GM18873 (cell line): ENCODE data around the gene HAND2.

ENCODE experiments used
- ATAC-seq: cut with Tn5 transposase; IDR thresholded peaks from one replicate; pipeline ENCODE4 v1.9.1; 2021; ENCODE audit warnings: mild to moderate bottlenecking, moderate library complexity, moderate number of reproducible peaks; ENCODE audit not compliant: unreplicated experiment, low FRiP score

The HAND2 gene

GRCh38 chr4:173536808-173537429, 6.9 kb upstream of the HAND2 start:
- no peak for ATAC-seq

GRCh38 chr4:173535957-173536356, 5.9 kb upstream of the HAND2 start:
- ATAC-seq: no peak

- ATAC-seq: no peak
These were observed 5.3 kb upstream of the HAND2 start for GRCh38 chr4:173535165-173535902.

- ATAC-seq: no peak
These were observed 4.4 kb upstream of the HAND2 start for GRCh38 chr4:173534434-173534833.

- no peak for ATAC-seq
These were observed 2.9 kb upstream of the HAND2 start for GRCh38 chr4:173532725-173533511.

- ATAC-seq: no peak
These were observed 1.3 kb upstream of the HAND2 start for GRCh38 chr4:173531086-173531965.

GRCh38 chr4:173530326-173531085, 477 bp upstream of the HAND2 start:
- ATAC-seq: no peak

GRCh38 chr4:173528378-173529321, 1.4 kb downstream of the HAND2 start:
- no peak for ATAC-seq

- ATAC-seq: no peak
These were observed 2.7 kb downstream of the HAND2 start for GRCh38 chr4:173527103-173527891.

- no peak for ATAC-seq
These were observed 3.3 kb downstream of the HAND2 start for GRCh38 chr4:173526724-173527102.

- ATAC-seq: no peak
These were observed 4.0 kb downstream of the HAND2 start for GRCh38 chr4:173526027-173526482.

- no peak for ATAC-seq
These were observed 4.7 kb downstream of the HAND2 start for GRCh38 chr4:173525118-173526011.

GRCh38 chr4:173524218-173525117, 5.6 kb downstream of the HAND2 start:
- ATAC-seq: no peak

- ATAC-seq: no peak
These were observed 7.1 kb downstream of the HAND2 start for GRCh38 chr4:173522951-173523395.

- no peak for ATAC-seq
These were observed 7.7 kb downstream of the HAND2 start for GRCh38 chr4:173522160-173522950.
